ENCODE measurements around the gene KCNG4.
"Not testable (repeated sequence)": the region's sequence is repeated elsewhere in the genome, so short reads cannot be mapped to it uniquely, and the experiment has no call there.

Gene KCNG4

GRCh38 chr16:84204551-84204950, 35.3 kb downstream of the KCNG4 start:
- DNase-seq: not testable (repeated sequence)

GRCh38 chr16:84199861-84200260, 40.0 kb downstream of the KCNG4 start:
- no peak for DNase-seq

- peak; percentile 63 for DNase-seq
These were observed 40.7 kb downstream of the KCNG4 start for GRCh38 chr16:84199097-84199496.

GRCh38 chr16:84198401-84198800, 41.4 kb downstream of the KCNG4 start:
- no peak for DNase-seq

- no peak for DNase-seq
These were observed 42.2 kb downstream of the KCNG4 start for GRCh38 chr16:84197466-84198128.

- DNase-seq: no peak
These were observed 43.0 kb downstream of the KCNG4 start for GRCh38 chr16:84196727-84197394.

- DNase-seq: no peak
These were observed 43.7 kb downstream of the KCNG4 start for GRCh38 chr16:84196101-84196500.

- DNase-seq: no peak
These were observed 44.4 kb downstream of the KCNG4 start for GRCh38 chr16:84195201-84196093.

- DNase-seq: no peak
These were observed 45.2 kb downstream of the KCNG4 start for GRCh38 chr16:84194470-84195200.

- no peak for DNase-seq
These were observed 45.8 kb downstream of the KCNG4 start for GRCh38 chr16:84194018-84194417.

GRCh38 chr16:84193480-84193879, 46.3 kb downstream of the KCNG4 start:
- no peak for DNase-seq

- no peak for DNase-seq
These were observed 48.3 kb downstream of the KCNG4 start for GRCh38 chr16:84191466-84191865.

- DNase-seq: no peak
These were observed 49.0 kb downstream of the KCNG4 start, which contains the start of gene ADAD2 for GRCh38 chr16:84190731-84191388. Gene ADAD2, plus strand, starts transcription at chr16:84191157. Its CDS starts 74 bp downstream, at chr16:84191231.

- DNase-seq: peak; percentile 95
These were observed 53.0 kb downstream of the KCNG4 start, which contains the start of gene TAF1C for GRCh38 chr16:84186685-84187437. Gene TAF1C, minus strand, starts transcription at chr16:84187057. Its CDS starts 2,069 bp downstream, at chr16:84184988.

- no peak for DNase-seq
These were observed 55.0 kb downstream of the KCNG4 start for GRCh38 chr16:84184775-84185174.

GRCh38 chr16:84183911-84184591, 55.8 kb downstream of the KCNG4 start:
- peak; percentile 61 for DNase-seq

- DNase-seq: no peak
These were observed 56.3 kb downstream of the KCNG4 start for GRCh38 chr16:84183572-84183875.

- no peak for DNase-seq
These were observed 56.9 kb downstream of the KCNG4 start for GRCh38 chr16:84182680-84183571.

- no peak for DNase-seq
These were observed 57.7 kb downstream of the KCNG4 start for GRCh38 chr16:84182104-84182503.

Measured in NCI-H82 (cell line).